Measurements from ENCODE around the gene CIROP. TPM values are rescaled to one million over a fixed set of nuclear protein-coding genes. Genes with fewer than 3 reads are reported as not detected.

Gene CIROP
- polyA plus RNA-seq, 1 experiment: 0.07 TPM

- ChIA-PET POLR2A (interaction anchor here (0.5 to 2.0 kb wide), 7 partner anchors 9 to 627 kb away, joined by 3 to 28 read pairs (median 4); partner anchors contain the start of genes ACIN1, AJUBA, C14orf119 and HAUS4), CTCF (interaction anchor here (0.8 to 2.8 kb wide), 10 partner anchors 10 to 514 kb away, joined by 3 to 22 read pairs (median 8); partner anchors contain the start of genes ACIN1, C14orf119 and CDH24)
- H3K27ac ChIP-seq (ENCODE audit: low read depth, low read length): peak overlapping the region; percentile 73
- H3K27me3 ChIP-seq (ENCODE audit: control insufficient read depth, insufficient read depth, low read length): no peaks in the 10 kb centered on the region
- peak; percentile 82 for DNase-seq (ENCODE audit: low read depth, low spot score)
- H3K4me3 ChIP-seq (ENCODE audit: low read depth, low read length): peak overlapping the region; percentile 89
- no peaks in the 10 kb centered on the region for H3K9me3 ChIP-seq (ENCODE audit: control insufficient read depth, insufficient read depth, low read length)
- no peak for TF ChIP-seq CTCF (IDR thresholded peaks at IDR 0.05; ENCODE audit: low read depth, low read length)
Observed at GRCh38 chr14:23071244-23071920, 33.4 kb downstream of the CIROP start.

DNA sequence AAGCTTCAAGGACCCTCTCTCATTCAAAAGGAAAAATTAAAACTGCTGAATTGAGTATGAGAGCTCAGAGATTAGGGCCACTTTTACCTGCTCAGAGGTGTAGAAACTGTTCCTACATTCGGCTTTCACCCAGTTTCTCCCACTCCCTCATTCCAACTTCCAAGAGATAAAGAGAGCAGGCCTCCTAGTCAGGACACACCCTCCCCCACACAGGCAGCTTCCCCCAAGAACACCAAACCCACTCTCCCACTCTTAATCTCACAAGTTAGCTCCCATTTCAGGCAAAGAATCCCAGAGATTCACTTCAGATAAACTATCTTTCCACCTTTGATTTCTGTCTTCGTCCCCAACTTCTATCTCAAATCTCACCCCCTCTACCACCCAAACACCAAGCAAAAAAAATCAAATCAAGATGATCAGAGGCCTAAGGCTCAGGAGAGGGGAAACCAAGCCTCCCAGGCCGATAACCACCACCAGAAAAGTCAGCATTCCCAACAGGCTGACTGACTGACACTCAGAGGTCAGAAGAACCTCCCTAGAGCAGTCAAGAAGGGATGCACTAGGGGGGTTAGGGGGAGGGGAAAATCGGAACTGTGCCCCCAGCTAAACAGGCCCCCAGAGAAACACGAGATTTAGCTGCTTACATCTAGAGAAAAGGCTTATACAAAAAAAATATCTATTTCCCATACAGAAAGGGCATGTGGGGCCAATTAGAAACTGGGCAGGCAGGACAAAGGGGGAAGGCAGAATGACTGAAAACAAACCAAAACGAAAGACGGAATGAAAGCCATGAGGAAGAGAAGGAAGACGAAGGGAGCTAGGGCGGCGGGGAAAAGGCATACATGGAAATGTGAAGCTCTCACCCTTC, 34.3 kb downstream of the CIROP start:
- POLR2A ChIA-PET: interaction anchor here (0.6 to 2.0 kb wide), 4 partner anchors 13 to 75 kb away, joined by 3 to 28 read pairs (median 4); partner anchors contain the start of genes ACIN1 and C14orf119
- H3K27me3 ChIP-seq (ENCODE audit: control insufficient read depth, insufficient read depth, low read length): no peaks in the 10 kb centered on the region
- peak overlapping the region; percentile 47 for H3K27ac ChIP-seq (ENCODE audit: low read depth, low read length)
- CTCF ChIA-PET: interaction anchor here (0.9 to 2.8 kb wide), 9 partner anchors 8 to 514 kb away, joined by 3 to 22 read pairs (median 8); partner anchors contain the start of genes ACIN1, C14orf119 and CDH24
- DNase-seq (ENCODE audit: low read depth, low spot score): no peak
- no peaks in the 10 kb centered on the region for H3K9me3 ChIP-seq (ENCODE audit: control insufficient read depth, insufficient read depth, low read length)
- TF ChIP-seq CTCF (IDR thresholded peaks at IDR 0.05; ENCODE audit: low read depth, low read length): no peak
- H3K4me3 ChIP-seq (ENCODE audit: low read depth, low read length): peak overlapping the region; percentile 89

GRCh38 chr14:23069413-23069806, 35.4 kb downstream of the CIROP start:
- no peak for TF ChIP-seq CTCF (IDR thresholded peaks at IDR 0.05; ENCODE audit: low read depth, low read length)
- no peak for DNase-seq (ENCODE audit: low read depth, low spot score)
- CTCF ChIA-PET: interaction anchor here (0.5 to 5.7 kb wide), 56 partner anchors 10 to 1643 kb away, joined by 3 to 317 read pairs (median 6); partner anchors contain the start of genes ACIN1, C14orf119, CDH24 and CHMP4A
- Histone ChIP-seq H3K27me3 (ENCODE audit: control insufficient read depth, insufficient read depth, low read length) (no peaks in the 10 kb centered on the region), H3K9me3 (ENCODE audit: control insufficient read depth, insufficient read depth, low read length) (no peaks in the 10 kb centered on the region), H3K4me3 (ENCODE audit: low read depth, low read length) (peak overlapping the region; percentile 89), H3K27ac (ENCODE audit: low read depth, low read length) (no peak overlapping the region)
- POLR2A ChIA-PET: interaction anchor here (0.8 to 1.9 kb wide), 8 partner anchors 8 to 83 kb away, joined by 3 to 14 read pairs (median 4); partner anchors contain the start of genes ACIN1, C14orf119 and CDH24

DNA sequence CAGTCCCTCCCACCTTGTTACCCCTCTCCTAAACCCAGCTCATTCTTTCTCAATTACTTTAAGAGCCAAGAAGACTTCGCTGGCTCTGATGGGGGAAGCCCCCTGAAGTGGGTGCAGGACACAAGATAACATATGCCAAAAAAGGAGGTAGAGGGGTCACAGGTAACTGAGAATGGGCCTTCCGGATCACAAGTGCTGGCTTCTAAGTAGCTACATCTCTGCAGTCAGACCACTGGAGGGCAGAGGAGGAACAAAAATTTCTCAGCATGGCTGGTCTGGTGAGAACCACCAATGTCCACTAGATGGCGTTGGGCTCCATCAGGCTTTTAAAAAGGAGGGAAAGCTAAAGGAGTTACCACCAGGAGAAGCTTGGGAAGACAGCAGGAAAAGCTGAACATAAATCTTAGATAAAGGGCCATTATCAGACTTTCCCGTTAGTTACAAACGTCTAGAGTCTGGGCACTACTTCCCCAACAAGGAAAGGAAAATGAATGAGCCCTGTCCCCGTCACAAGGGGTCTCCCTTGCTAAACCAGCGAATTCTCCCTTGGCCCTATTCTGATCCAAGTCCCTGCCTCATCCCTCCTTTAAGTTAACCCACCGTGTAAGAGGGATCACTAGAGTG, 35.9 kb downstream of the CIROP start:
- no peak overlapping the region for H3K27ac ChIP-seq (ENCODE audit: low read depth, low read length)
- peak; percentile 80 for DNase-seq (ENCODE audit: low read depth, low spot score)
- peak overlapping the region; percentile 49 for H3K4me3 ChIP-seq (ENCODE audit: low read depth, low read length)
- POLR2A ChIA-PET: interaction anchor here (0.8 to 1.9 kb wide), 8 partner anchors 8 to 238 kb away, joined by 3 to 14 read pairs (median 5); partner anchors contain the start of genes ACIN1, BCL2L2, C14orf119 and CDH24
- no peaks in the 10 kb centered on the region for H3K27me3 ChIP-seq (ENCODE audit: control insufficient read depth, insufficient read depth, low read length)
- CTCF ChIA-PET: interaction anchor here (0.5 to 5.7 kb wide), 65 partner anchors 10 to 1642 kb away, joined by 3 to 317 read pairs (median 5); partner anchors contain the start of genes ACIN1, C14orf119, CDH24 and CHMP4A
- TF ChIP-seq CTCF (IDR thresholded peaks at IDR 0.05; ENCODE audit: low read depth, low read length): peak; percentile 100
- no peaks in the 10 kb centered on the region for H3K9me3 ChIP-seq (ENCODE audit: control insufficient read depth, insufficient read depth, low read length)

All from AG04450 (cell line).